PC-9 (cell line): ENCODE results near the gene CCR7. TPM values are rescaled to one million over a fixed set of nuclear protein-coding genes. Genes with fewer than 3 reads are reported as not detected.

Experiments used
- BruUV-seq: library from RNA; stranded (reverse); fragments of 400-500 nt; replicated peaks from 2 replicates; lab custom pipeline; 2021; lab: Mats Ljungman, UMichigan
- CTCF ChIA-PET: fragments of 300-600 bp; sonication (Branson Sonifier 250); formaldehyde crosslinking; loops from one replicate; lab custom pipeline; 2022; ENCODE audit warnings: antibody characterized with exemption; lab: Charles Lee
- POLR2A ChIA-PET: fragments of 300-600 bp; sonication (Branson Sonifier 250); formaldehyde crosslinking; loops from one replicate; lab custom pipeline; 2022; ENCODE audit warnings: antibody characterized with exemption; ENCODE audit not compliant: unreplicated experiment; lab: Charles Lee
- DNase-seq, 2 experiments: peaks; one replicate each; pipeline versions ENCODE4 v3.0.0 to v3.0.0-alpha.2; 2015 to 2022; ENCODE audit warnings: mixed read lengths in 1 of 2
- H2AFZ ChIP-seq: fragments of 200-600 bp; sonication (generic); 2 replicates; pipeline ENCODE4 v1.8.1; 2017; ENCODE audit warnings: antibody characterized with exemption
- H3F3A ChIP-seq: fragments of 200-600 bp; sonication (generic); 2 replicates; pipeline ENCODE4 v1.8.1; 2017; ENCODE audit warnings: antibody characterized with exemption, mild to moderate bottlenecking, low read depth; ENCODE audit not compliant: insufficient read depth
- H3K27ac ChIP-seq: fragments of 200-600 bp; sonication (generic); 2 replicates; pipeline ENCODE4 v1.6.1; 2016; ENCODE audit warnings: mixed run types
- H3K27me3 ChIP-seq: fragments of 200-600 bp; sonication (generic); 2 replicates; pipeline ENCODE4 v1.6.1; 2016; ENCODE audit warnings: low read depth, mixed run types; ENCODE audit not compliant: insufficient read depth
- H3K36me3 ChIP-seq: fragments of 200-600 bp; sonication (generic); 2 replicates; pipeline ENCODE4 v1.6.1; 2016; ENCODE audit warnings: low read depth, mixed run types
- H3K4me1 ChIP-seq: fragments of 200-600 bp; sonication (generic); replicated peaks from 2 replicates; pipeline ENCODE4 v1.6.1; 2016; ENCODE audit warnings: mixed run types; ENCODE audit not compliant: insufficient read depth
- H3K4me2 ChIP-seq: fragments of 200-600 bp; sonication (generic); 2 replicates; pipeline ENCODE4 v1.6.1; 2017; ENCODE audit warnings: mixed run types
- H3K4me3 ChIP-seq: fragments of 200-600 bp; sonication (generic); 2 replicates; pipeline ENCODE4 v1.6.1; 2016; ENCODE audit warnings: mixed run types
- H3K79me2 ChIP-seq: fragments of 200-600 bp; sonication (generic); 2 replicates; pipeline ENCODE4 v1.6.1; 2017; ENCODE audit warnings: low read depth, mixed run types
- H3K9me2 ChIP-seq: fragments of 200-600 bp; sonication (generic); 2 replicates; pipeline ENCODE4 v1.8.1; 2017; ENCODE audit warnings: mild to moderate bottlenecking; ENCODE audit not compliant: insufficient read depth
- H3K9me3 ChIP-seq: fragments of 200-600 bp; sonication (generic); 2 replicates; pipeline ENCODE4 v1.8.1; 2016; ENCODE audit warnings: low read depth; ENCODE audit not compliant: insufficient read depth
- H4K20me1 ChIP-seq: fragments of 200-600 bp; sonication (generic); 2 replicates; pipeline ENCODE4 v1.8.1; 2017; ENCODE audit not compliant: insufficient read depth
- EZH2 ChIP-seq: fragments of 200-600 bp; sonication (generic); IDR thresholded peaks from 2 replicates; pipeline ENCODE4 v1.8.0; 2017; ENCODE audit warnings: antibody characterized with exemption, low read depth
- intact Hi-C: fragments of 100-400 bp; cut with micrococcal nuclease; formaldehyde crosslinking; loops from one replicate; pipeline ENCODE4 v1.10.0; 2022; ENCODE audit not compliant: unreplicated experiment
- total RNA-seq: library from RNA; stranded (reverse); gene quantifications from 2 replicates; pipeline ENCODE4 v1.2.3, GENCODE V29; 2021
- TF ChIP-seq, protein P1 (sequence below): fragments of 200-600 bp; sonication (generic); conservative IDR thresholded peaks from 2 replicates; pipeline ENCODE4 v1.6.1; 2017; ENCODE audit warnings: mixed run types, antibody characterized with exemption, mild to moderate bottlenecking, moderate library complexity

CCR7 gene
- total RNA-seq, 1 experiment from 2014 or later: not detected

DNA sequence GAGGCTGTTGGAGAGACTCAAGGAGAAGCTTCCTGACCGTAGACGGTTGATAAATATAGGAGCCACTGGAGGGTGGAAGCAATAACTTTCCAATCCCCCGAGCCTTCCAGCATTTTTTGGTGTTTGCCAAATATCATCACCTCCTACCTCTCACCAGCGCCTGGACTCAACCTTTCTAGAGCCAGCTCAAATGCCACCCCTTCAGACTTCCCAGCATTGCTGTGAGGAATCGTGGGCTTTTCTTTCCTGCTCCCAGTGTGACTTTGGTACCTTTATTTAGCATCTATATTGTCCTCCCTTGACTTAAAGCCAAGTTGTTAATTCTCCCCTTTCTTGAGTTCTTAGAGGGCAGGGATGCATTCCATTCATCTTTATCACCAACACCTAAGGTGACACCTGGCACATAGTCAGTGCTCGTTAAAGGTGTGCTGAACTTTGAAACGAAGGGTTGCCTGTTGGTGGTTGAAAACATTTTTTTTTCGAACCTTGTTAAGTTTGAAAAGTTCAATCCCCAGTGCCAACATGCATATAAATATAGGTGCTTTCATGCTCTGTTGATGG lies 35.3 kb upstream of the CCR7 start:
- Histone ChIP-seq H3K9me2 (no peaks in the 10 kb centered on the region), H3K9me3 (no peaks in the 10 kb centered on the region), H3K4me1 (peaks cover 8% of the 10 kb centered on the region), H3K27ac (no peak overlapping the region), H3K36me3 (no peaks in the 10 kb centered on the region), H3F3A (peaks cover 4% of the 10 kb centered on the region; the same call in 1 of the 2 replicates), H3K79me2 (no peaks in the 10 kb centered on the region), H4K20me1 (no peaks in the 10 kb centered on the region), H2AFZ (no peak overlapping the region), H3K4me2 (peak overlapping the region; percentile 18; the same call in 1 of the 2 replicates), H3K27me3 (no peaks in the 10 kb centered on the region), H3K4me3 (no peak overlapping the region)
- ChIA-PET CTCF (no interaction called here), POLR2A (no interaction called here)
- peak; percentile 26 to 84 for DNase-seq
- BruUV-seq: no TSS peak
- intact Hi-C loops: no loop called here
- no peak for TF ChIP-seq EZH2
- TF ChIP-seq, protein P1, sequence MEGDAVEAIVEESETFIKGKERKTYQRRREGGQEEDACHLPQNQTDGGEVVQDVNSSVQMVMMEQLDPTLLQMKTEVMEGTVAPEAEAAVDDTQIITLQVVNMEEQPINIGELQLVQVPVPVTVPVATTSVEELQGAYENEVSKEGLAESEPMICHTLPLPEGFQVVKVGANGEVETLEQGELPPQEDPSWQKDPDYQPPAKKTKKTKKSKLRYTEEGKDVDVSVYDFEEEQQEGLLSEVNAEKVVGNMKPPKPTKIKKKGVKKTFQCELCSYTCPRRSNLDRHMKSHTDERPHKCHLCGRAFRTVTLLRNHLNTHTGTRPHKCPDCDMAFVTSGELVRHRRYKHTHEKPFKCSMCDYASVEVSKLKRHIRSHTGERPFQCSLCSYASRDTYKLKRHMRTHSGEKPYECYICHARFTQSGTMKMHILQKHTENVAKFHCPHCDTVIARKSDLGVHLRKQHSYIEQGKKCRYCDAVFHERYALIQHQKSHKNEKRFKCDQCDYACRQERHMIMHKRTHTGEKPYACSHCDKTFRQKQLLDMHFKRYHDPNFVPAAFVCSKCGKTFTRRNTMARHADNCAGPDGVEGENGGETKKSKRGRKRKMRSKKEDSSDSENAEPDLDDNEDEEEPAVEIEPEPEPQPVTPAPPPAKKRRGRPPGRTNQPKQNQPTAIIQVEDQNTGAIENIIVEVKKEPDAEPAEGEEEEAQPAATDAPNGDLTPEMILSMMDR: no peak

DNA sequence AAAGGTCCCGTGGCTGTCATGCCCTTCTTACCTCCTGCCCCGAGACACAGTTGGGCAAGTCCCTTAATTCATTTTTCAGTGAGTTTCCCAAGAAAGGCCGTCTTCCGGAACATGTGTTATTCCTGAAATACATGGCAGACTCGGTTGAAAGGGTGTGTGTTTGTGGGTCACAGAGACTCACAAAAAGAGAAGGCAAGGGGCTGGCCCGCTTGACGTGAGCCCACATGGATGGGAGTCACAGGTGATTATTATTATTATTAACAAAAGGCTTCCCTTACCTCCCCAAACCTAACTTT lies 34.1 kb upstream of the CCR7 start:
- TF ChIP-seq EZH2: no peak
- TF ChIP-seq, protein P1: no peak
- no peaks in the 10 kb centered on the region for H3K9me2 ChIP-seq
- no TSS peak for BruUV-seq

DNA sequence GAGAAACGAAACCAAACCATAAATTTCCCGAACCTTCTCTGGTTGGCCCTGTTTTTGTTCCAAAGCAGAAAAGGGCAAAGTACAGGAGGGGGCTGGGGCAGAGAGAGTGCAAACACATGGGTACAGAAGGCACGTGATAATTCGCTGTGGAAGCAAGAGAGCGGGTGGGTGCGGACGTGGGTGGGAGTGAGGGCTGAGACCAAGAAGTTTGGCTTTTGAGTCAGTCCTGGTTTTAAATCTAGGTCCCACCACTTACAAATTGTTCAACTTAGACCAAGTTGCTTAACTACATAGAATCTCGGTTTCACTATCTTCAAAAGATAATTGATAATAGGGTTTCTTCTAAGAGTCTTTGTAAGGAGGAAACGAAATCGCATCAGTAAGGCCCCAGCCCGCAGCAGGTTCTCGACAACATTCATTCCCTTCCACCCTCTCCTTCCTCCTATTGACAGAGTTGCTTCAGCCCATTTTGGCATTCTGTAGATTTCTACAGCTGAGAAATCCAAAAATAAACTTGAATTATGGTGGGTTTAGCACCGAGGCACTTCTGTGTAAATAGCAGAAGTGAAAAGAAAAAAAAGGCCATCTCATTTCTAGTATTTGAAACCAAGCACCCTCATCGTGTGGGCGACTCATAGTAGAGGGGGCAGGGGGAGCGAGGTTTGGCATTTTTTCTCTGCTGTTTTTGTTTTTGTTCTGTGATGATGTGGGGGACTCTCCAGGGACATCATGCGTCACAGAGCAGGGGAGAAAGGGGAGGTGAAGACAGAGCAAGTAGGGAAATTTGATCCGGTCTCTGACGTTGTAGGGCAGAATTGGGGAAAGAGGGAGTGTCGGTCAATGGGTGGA lies 33.6 kb upstream of the CCR7 start:
- POLR2A ChIA-PET: no interaction called here
- no peak for DNase-seq
- Histone ChIP-seq H3K79me2 (no peaks in the 10 kb centered on the region), H3K4me1 (peaks cover 8% of the 10 kb centered on the region), H3K4me3 (no peak overlapping the region), H3K9me2 (no peaks in the 10 kb centered on the region), H3K27ac (no peak overlapping the region), H3K9me3 (no peaks in the 10 kb centered on the region), H3K36me3 (no peaks in the 10 kb centered on the region), H3K4me2 (no peak overlapping the region), H3F3A (peaks cover 4% of the 10 kb centered on the region; the same call in 1 of the 2 replicates), H3K27me3 (no peaks in the 10 kb centered on the region), H4K20me1 (no peaks in the 10 kb centered on the region), H2AFZ (no peak overlapping the region)
- CTCF ChIA-PET: no interaction called here
- no peak for TF ChIP-seq EZH2
- TF ChIP-seq, protein P1: no peak
- no TSS peak for BruUV-seq
- intact Hi-C loops: no loop called here

More for the DNA sequence above, 34.1 kb upstream of the CCR7 start:
- H3K4me2 ChIP-seq: no peak overlapping the region
- no peaks in the 10 kb centered on the region for H3K27me3 ChIP-seq
- POLR2A ChIA-PET: no interaction called here
- H2AFZ ChIP-seq: no peak overlapping the region
- H4K20me1 ChIP-seq: no peaks in the 10 kb centered on the region
- intact Hi-C loops: no loop called here
- no peak for DNase-seq
- H3K79me2 ChIP-seq: no peaks in the 10 kb centered on the region
- H3K4me3 ChIP-seq: no peak overlapping the region
- peaks cover 4% of the 10 kb centered on the region; the same call in 1 of the 2 replicates for H3F3A ChIP-seq
- H3K9me3 ChIP-seq: no peaks in the 10 kb centered on the region
- H3K27ac ChIP-seq: no peak overlapping the region
- no peaks in the 10 kb centered on the region for H3K36me3 ChIP-seq
- H3K4me1 ChIP-seq: peaks cover 8% of the 10 kb centered on the region
- CTCF ChIA-PET: no interaction called here
